Kidney epithelial cell (primary cell): ENCODE data around the gene FILIP1. TPM values are rescaled to one million over a fixed set of nuclear protein-coding genes. Genes with fewer than 3 reads are reported as not detected.
"Not testable (repeated sequence)": the region's sequence is repeated elsewhere in the genome, so short reads cannot be mapped to it uniquely, and the experiment has no call there.

Experiments
- DNase-seq: peaks from one replicate; pipeline ENCODE4 v3.0.0-alpha.2; 2010; ENCODE audit warnings: low read depth
- H3K27me3 ChIP-seq: 2 replicates; pipeline ENCODE4 v1.6.0; 2011; ENCODE audit warnings: low read length; ENCODE audit not compliant: control insufficient read depth, insufficient read depth
- H3K36me3 ChIP-seq: 2 replicates; pipeline ENCODE4 v1.5.1; 2011; ENCODE audit warnings: low read length; ENCODE audit not compliant: control insufficient read depth, insufficient read depth
- H3K4me3 ChIP-seq: 2 replicates; pipeline ENCODE4 v1.5.1; 2011; ENCODE audit warnings: low read depth, mild to moderate bottlenecking, control low read depth, low read length
- CTCF ChIP-seq: IDR thresholded peaks from 2 replicates; pipeline ENCODE4 v1.5.1; 2011; ENCODE audit warnings: mild to moderate bottlenecking, moderate library complexity, low read length, control low read depth, inconsistent platforms; ENCODE audit not compliant: insufficient read depth, poor library complexity, severe bottlenecking
- total RNA-seq: library from RNA; depleted of rRNA; stranded (reverse); fragments of >200 nt; gene quantifications from 2 replicates; pipeline ENCODE4 v1.2.3, GENCODE V29; 2015

FILIP1 gene
- total RNA-seq, 1 donor from 2014 or later, result 0.04 TPM

- TF ChIP-seq CTCF, result no peak
- no peak for DNase-seq
- Histone ChIP-seq H3K27me3 (no peaks in the 10 kb centered on the region), H3K4me3 (no peak overlapping the region), H3K36me3 (no peaks in the 10 kb centered on the region)
These were observed 56.7 kb downstream of the FILIP1 start for GRCh38 chr6:75436869-75437268.

GRCh38 chr6:75432809-75433208 lies 60.8 kb downstream of the FILIP1 start:
- not testable (repeated sequence) for DNase-seq, H3K27me3 ChIP-seq, H3K36me3 ChIP-seq, H3K4me3 ChIP-seq

- peak; percentile 31 for DNase-seq
- no peaks in the 10 kb centered on the region for H3K36me3 ChIP-seq
- no peak overlapping the region for H3K4me3 ChIP-seq
- no peaks in the 10 kb centered on the region for H3K27me3 ChIP-seq
- no peak for TF ChIP-seq CTCF
These were observed 62.2 kb downstream of the FILIP1 start for GRCh38 chr6:75431379-75431778.

DNA sequence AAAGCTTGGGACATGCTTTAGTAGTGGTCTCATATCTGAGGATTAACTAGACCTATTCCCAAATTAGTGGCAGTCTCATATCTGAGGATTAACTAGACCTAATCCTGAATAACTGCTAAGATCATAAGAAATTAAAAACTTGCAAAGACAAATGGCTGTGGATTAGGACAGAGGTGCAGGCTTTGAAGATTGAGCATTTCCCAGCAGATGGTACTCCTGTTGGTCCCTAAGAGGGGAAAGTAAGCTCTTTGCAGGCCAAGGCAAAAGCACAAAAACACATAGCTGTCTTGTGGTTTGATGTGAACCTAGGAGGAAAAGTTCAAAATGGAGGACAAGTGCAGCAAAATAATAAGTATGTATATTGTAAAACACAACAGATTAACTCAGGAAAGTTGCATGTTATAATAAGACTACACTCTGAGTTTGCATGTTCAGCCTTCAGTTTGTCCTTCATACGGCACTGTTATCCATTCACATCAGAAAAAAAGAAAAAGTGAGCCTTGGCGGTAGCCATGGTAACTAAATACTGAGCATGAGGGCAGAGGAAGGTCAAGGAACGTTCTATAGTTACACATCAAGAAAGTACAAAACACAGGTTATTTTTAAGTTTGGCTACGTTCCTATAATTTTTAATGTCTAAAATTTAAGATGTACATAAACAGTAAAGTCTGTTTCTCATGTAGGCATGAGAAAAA lies 62.8 kb downstream of the FILIP1 start:
- H3K27me3 ChIP-seq, result no peaks in the 10 kb centered on the region
- no peak overlapping the region for H3K4me3 ChIP-seq
- DNase-seq, result no peak
- H3K36me3 ChIP-seq, result no peaks in the 10 kb centered on the region
- TF ChIP-seq CTCF, result no peak

GRCh38 chr6:75429061-75429703 lies 64.4 kb downstream of the FILIP1 start:
- H3K27me3 ChIP-seq, result no peaks in the 10 kb centered on the region
- no peak overlapping the region for H3K4me3 ChIP-seq
- DNase-seq, result no peak
- H3K36me3 ChIP-seq, result no peaks in the 10 kb centered on the region
- no peak for TF ChIP-seq CTCF

GRCh38 chr6:75428204-75428603 lies 65.4 kb downstream of the FILIP1 start:
- H3K36me3 ChIP-seq, result no peaks in the 10 kb centered on the region
- no peak for TF ChIP-seq CTCF
- H3K27me3 ChIP-seq, result no peaks in the 10 kb centered on the region
- no peak for DNase-seq
- H3K4me3 ChIP-seq, result no peak overlapping the region
